ENCODE results near the gene NEU3.

NEU3 gene

GRCh38 chr11:75059299-75059698, 70.6 kb downstream of the NEU3 start:
- DNase-seq = no peak

- no peak for DNase-seq
Observed at GRCh38 chr11:75063741-75064314, 75.1 kb downstream of the NEU3 start.

GRCh38 chr11:75066061-75066460, 77.3 kb downstream of the NEU3 start:
- no peak for DNase-seq

Measured in hypothalamus (tissue), 51 donors.